GM12891 (cell line): Measurements from ENCODE around the gene OLFML2B.

Experiments
- POLR2A ChIP-seq: IDR thresholded peaks from 2 replicates; pipeline ENCODE4 v1.6.1; 2011; ENCODE audit warnings: low read depth, low read length, control low read depth
- POLR2AphosphoS5 ChIP-seq: IDR thresholded peaks from 2 replicates; pipeline ENCODE4 v1.6.1; 2011; ENCODE audit warnings: low read depth, low read length, control low read depth

DNA sequence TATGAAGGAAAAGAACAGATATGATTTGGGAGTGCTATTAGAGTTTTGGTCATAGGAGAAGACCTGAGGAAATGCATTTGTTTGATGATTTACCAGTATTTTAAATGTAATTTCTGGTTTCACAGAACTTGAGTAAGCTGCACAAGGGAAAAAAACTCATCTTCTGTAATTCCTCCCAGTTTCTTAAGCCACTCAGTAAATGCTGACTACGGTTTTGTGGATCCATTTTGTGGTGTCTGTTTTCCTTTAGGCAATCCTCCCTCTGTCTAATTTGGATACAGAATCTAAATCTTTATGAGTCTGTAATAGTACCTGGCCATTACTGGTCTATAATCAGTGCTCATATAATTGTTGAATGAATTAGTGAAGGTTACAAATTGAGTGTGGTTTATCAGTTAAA, 72.0 kb downstream of the OLFML2B start:
- TF ChIP-seq POLR2A = no peak
- no peak for TF ChIP-seq POLR2AphosphoS5
